Esophagus squamous epithelium (tissue), 5 donors: ENCODE results near the gene STMP1. TPM values are rescaled to one million over a fixed set of nuclear protein-coding genes. Genes with fewer than 3 reads are reported as not detected.

Experiments used
- DNase-seq: peaks from one replicate; lab custom pipeline; 2025; lab: John Stamatoyannopoulos, UW
- H3K27ac ChIP-seq, 4 donors: fragments of 200-600 bp; sonication (generic); one replicate each; pipeline ENCODE4 v1.5.1; 2016 to 2019; ENCODE audit warnings: mild to moderate bottlenecking in 1 of 4
- H3K27me3 ChIP-seq, 4 donors: fragments of 200-600 bp; sonication (generic); 1 replicate in 3 of 4; 2 replicates in 1 of 4; pipeline versions ENCODE4 v1.5.1 to v1.6.0; 2017 to 2021; ENCODE audit warnings: antibody characterized with exemption in 1 of 4
- H3K36me3 ChIP-seq, 3 donors: fragments of 200-600 bp; sonication (generic); one replicate each; pipeline ENCODE4 v1.5.1; 2016 to 2019
- H3K4me1 ChIP-seq, 3 donors: fragments of 200-600 bp; sonication (generic); one replicate each; pipeline ENCODE4 v1.5.1; 2017 to 2019
- H3K4me3 ChIP-seq, 4 donors: fragments of 200-600 bp; sonication (generic); 1 replicate in 3 of 4; 2 replicates in 1 of 4; pipeline ENCODE4 v1.5.1; 2016 to 2019; ENCODE audit warnings: mild to moderate bottlenecking in 2 of 4, moderate library complexity in 1 of 4
- H3K9me3 ChIP-seq, 3 donors: fragments of 200-600 bp; sonication (generic); one replicate each; pipeline ENCODE4 v1.5.1; 2016 to 2019
- POLR2A ChIP-seq, 4 donors: fragments of 450-650 bp; IDR thresholded peaks; one replicate each; pipeline ENCODE4 v1.6.1; 2017; ENCODE audit warnings: antibody characterized with exemption in 4 of 4, mild to moderate bottlenecking in 4 of 4, moderate library complexity in 3 of 4
- WGBS, 2 donors: methylation state at CpG; one replicate each; pipeline ENCODE4 v1.1.5; 2018; 5-methylcytosine and 5-hydroxymethylcytosine counted together
- intact Hi-C: fragments of 100-400 bp; cut with DNase I; formaldehyde crosslinking; loops from one replicate; pipeline ENCODE4 v1.15.0; 2022
- total RNA-seq, 4 donors: library from RNA; depleted of rRNA; stranded (reverse); fragments of >200 nt; gene quantifications; one replicate each; pipeline ENCODE4 v1.1.0, GENCODE V29; 2016
- TF ChIP-seq, protein P1 (sequence below), 6 experiments: fragments of 450-650 bp in 4 of 6; fragments of 200-600 bp in 2 of 6; sonication (generic) in 2 of 6; IDR thresholded peaks; one replicate each; pipeline ENCODE4 v1.5.1; 2016 to 2019; ENCODE audit warnings: antibody characterized with exemption in 6 of 6, mild to moderate bottlenecking in 4 of 6, moderate library complexity in 4 of 6
- donor health status: DM: yes; HTN: yes; CAD: no.

Gene STMP1
- total RNA-seq, 4 donors from 2014 or later, result 19.2 to 25.6 (median 23.1) TPM

DNA sequence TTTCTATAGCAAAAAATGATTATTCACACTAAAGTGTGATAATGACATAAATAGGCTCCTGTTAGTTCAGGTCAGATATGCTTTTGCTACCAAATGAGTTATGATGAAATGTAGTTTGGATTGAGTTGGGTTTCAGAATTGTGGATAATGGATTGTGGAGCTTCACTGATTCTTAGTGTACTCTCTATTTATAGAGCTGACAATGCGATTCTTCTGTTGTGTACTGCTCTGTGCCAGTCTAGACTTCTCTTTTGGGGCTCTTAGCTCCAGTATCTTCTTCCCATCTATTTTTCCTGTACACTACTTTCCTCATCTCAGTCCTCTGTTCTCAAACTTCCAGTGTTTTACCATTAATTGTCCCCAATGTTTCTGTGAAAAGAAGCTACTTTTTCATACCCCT is 7.5 kb downstream of the STMP1 start:
- Histone ChIP-seq H3K27ac (peak overlapping the region; percentile 11 to 49 (median 38)), H3K9me3 (no peaks in the 10 kb centered on the region), H3K4me3 (no peak overlapping the region), H3K27me3 (no peaks in the 10 kb centered on the region), H3K36me3 (peaks cover 0 to 15% (median 0%) of the 10 kb centered on the region in 3 donors), H3K4me1 (peaks cover 0 to 75% (median 14%) of the 10 kb centered on the region in 3 donors)
- 63 to 67% methylated on average over 1 of the region's 1 CpG for WGBS, 2 donors
- TF ChIP-seq, protein P1, sequence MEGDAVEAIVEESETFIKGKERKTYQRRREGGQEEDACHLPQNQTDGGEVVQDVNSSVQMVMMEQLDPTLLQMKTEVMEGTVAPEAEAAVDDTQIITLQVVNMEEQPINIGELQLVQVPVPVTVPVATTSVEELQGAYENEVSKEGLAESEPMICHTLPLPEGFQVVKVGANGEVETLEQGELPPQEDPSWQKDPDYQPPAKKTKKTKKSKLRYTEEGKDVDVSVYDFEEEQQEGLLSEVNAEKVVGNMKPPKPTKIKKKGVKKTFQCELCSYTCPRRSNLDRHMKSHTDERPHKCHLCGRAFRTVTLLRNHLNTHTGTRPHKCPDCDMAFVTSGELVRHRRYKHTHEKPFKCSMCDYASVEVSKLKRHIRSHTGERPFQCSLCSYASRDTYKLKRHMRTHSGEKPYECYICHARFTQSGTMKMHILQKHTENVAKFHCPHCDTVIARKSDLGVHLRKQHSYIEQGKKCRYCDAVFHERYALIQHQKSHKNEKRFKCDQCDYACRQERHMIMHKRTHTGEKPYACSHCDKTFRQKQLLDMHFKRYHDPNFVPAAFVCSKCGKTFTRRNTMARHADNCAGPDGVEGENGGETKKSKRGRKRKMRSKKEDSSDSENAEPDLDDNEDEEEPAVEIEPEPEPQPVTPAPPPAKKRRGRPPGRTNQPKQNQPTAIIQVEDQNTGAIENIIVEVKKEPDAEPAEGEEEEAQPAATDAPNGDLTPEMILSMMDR (IDR thresholded peaks at IDR 0.05), result no peak
- no peak for TF ChIP-seq POLR2A (IDR thresholded peaks at IDR 0.05)
- intact Hi-C loops, result loop anchor here (10.0 kb wide), 2 partner anchors 125 to 335 kb away; no protein-coding TSS in a partner anchor
- DNase-seq, result no peak

DNA sequence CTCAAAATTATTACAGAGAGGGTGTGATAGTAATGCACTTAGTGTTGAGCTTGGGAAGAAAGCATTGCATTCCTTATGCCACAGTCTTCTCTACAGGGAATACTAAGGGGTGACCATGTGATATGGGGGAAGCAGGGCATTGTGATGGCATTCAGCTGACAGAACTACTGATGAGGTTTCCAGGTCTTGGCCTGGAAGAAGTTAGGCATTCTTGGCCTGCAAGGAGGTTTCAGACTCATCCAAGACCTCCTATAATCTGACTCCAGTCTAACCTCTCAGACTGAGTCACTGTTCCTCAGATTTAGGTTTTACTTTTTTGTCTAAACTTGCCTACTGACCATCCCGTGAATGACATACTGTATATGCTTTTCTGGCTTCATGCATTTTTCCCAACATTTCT is 7.9 kb downstream of the STMP1 start:
- Histone ChIP-seq H3K27ac (peak overlapping the region; percentile 21 to 49 (median 38)), H3K27me3 (no peaks in the 10 kb centered on the region), H3K4me3 (no peak overlapping the region), H3K4me1 (peaks cover 0 to 71% (median 14%) of the 10 kb centered on the region in 3 donors), H3K9me3 (no peaks in the 10 kb centered on the region), H3K36me3 (peaks cover 0 to 19% (median 0%) of the 10 kb centered on the region in 3 donors)
- intact Hi-C loops, result loop anchor here (10.0 kb wide), 2 partner anchors 125 to 335 kb away; no protein-coding TSS in a partner anchor
- no peak for DNase-seq
- TF ChIP-seq, protein P1 (IDR thresholded peaks at IDR 0.05), result peak in 1 of 6 experiments; percentile 18
- TF ChIP-seq POLR2A (IDR thresholded peaks at IDR 0.05), result no peak
- 15 to 35% methylated on average over 1 of the region's 1 CpG for WGBS, 2 donors

DNA sequence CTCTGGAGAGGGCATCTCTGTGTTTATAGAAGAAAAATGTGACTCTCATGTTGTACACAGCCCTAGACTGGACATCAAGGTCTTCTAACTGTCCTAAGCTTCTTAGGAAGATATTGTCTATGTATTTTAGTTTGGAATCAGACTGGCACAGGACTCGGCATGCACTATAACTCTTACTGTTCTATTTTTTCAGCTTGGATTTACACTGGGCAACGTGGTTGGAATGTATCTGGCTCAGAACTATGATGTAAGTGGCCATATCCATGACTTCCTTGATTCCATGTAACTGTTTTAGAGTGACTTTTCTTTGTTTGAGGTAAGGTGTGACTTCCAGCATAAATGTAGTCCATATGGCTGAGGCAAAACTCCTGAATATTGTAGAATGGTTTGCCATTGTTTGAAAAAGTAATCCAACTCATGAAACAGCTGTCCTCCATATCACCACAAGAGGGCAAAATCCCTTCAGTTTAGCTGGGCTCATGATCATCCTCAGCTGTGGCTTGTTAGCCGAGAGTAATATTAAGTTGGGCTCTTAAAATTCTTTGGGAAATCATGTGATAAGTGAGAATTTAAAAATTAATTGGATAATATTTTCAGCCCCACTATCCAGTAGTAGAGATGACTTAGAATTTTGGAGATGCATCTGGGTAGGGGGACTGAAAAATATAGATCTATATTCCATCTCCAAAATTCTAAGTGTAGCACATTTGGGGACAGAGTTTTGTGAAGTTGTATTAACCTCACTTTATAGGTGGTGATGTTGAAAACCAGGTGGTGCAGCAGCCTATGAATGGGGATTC is 10.4 kb downstream of the STMP1 start:
- TF ChIP-seq, protein P1 (IDR thresholded peaks at IDR 0.05), result peak; percentile 28 to 86 (median 81)
- no peak for TF ChIP-seq POLR2A (IDR thresholded peaks at IDR 0.05)
- intact Hi-C loops, result loop anchor here (10.0 kb wide), 2 partner anchors 122 to 332 kb away; no protein-coding TSS in a partner anchor
- no peak overlapping the region for H3K4me3 ChIP-seq
- no peaks in the 10 kb centered on the region for H3K27me3 ChIP-seq
- H3K9me3 ChIP-seq, result no peaks in the 10 kb centered on the region
- peaks cover 0 to 62% (median 14%) of the 10 kb centered on the region in 3 donors for H3K4me1 ChIP-seq
- H3K27ac ChIP-seq, result peak overlapping the region in 2 of 4 donors; percentile 27 to 32
- 43 to 57% methylated on average over 3 of the region's 3 CpGs for WGBS, 2 donors
- DNase-seq, result no peak
- peaks cover 0 to 34% (median 0%) of the 10 kb centered on the region in 3 donors for H3K36me3 ChIP-seq

DNA sequence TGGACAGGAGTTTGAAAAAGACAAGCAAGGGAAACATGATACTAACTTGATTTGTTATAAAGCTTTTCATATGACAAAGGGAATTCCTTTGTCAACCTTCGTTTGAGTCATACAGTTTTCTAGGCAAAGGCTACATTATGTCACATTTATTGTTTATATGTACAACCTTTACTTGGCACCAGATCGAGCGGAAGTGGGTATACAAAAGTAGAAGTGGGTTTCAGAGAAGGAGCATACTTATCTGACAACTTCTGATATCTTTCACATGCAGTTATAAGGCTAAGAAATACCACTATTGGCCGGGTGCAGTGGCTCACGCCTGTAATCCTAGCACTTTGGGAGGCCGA is 11.0 kb downstream of the STMP1 start:
- peak overlapping the region in 2 of 4 donors; percentile 27 to 32 for H3K27ac ChIP-seq
- H3K36me3 ChIP-seq, result peaks cover 0 to 40% (median 0%) of the 10 kb centered on the region in 3 donors
- H3K4me3 ChIP-seq, result no peak overlapping the region
- DNase-seq, result no peak
- intact Hi-C loops, result loop anchor here (10.0 kb wide), 2 partner anchors 121 to 331 kb away; no protein-coding TSS in a partner anchor
- H3K9me3 ChIP-seq, result no peaks in the 10 kb centered on the region
- H3K27me3 ChIP-seq, result no peaks in the 10 kb centered on the region
- 53 to 62% methylated on average over 6 of the region's 6 CpGs for WGBS, 2 donors
- peaks cover 6 to 68% (median 20%) of the 10 kb centered on the region in 3 donors for H3K4me1 ChIP-seq
- TF ChIP-seq POLR2A (IDR thresholded peaks at IDR 0.05), result no peak
- TF ChIP-seq, protein P1 (IDR thresholded peaks at IDR 0.05), result no peak
